GM12891 (cell line): ENCODE measurements around the gene APCDD1.

ENCODE experiments used
- PAX5 ChIP-seq: IDR thresholded peaks from 2 replicates; pipeline ENCODE4 v1.6.1; 2011; ENCODE audit warnings: low read length, moderate library complexity, mild to moderate bottlenecking; ENCODE audit not compliant: insufficient read depth, severe bottlenecking
- POLR2A ChIP-seq: IDR thresholded peaks from 2 replicates; pipeline ENCODE4 v1.6.1; 2011; ENCODE audit warnings: low read depth, low read length, control low read depth
- POLR2AphosphoS5 ChIP-seq: IDR thresholded peaks from 2 replicates; pipeline ENCODE4 v1.6.1; 2011; ENCODE audit warnings: low read depth, low read length, control low read depth
- POU2F2 ChIP-seq: IDR thresholded peaks from 2 replicates; pipeline ENCODE4 v1.6.1; 2011; ENCODE audit warnings: low read depth, mild to moderate bottlenecking, control low read depth, low read length, moderate library complexity
- SPI1 ChIP-seq: IDR thresholded peaks from 2 replicates; pipeline ENCODE4 v1.6.1; 2011; ENCODE audit warnings: low read depth, low read length, control low read depth
- TAF1 ChIP-seq: IDR thresholded peaks from 2 replicates; pipeline ENCODE4 v1.6.1; 2011; ENCODE audit warnings: low read depth, low read length, control low read depth

- TF ChIP-seq POLR2A (no peak), POLR2AphosphoS5 (no peak), SPI1 (no peak), TAF1 (no peak), PAX5 (no peak), POU2F2 (no peak)
These were observed 50.3 kb downstream of the APCDD1 start for GRCh38 chr18:10504723-10505122.
